GM12878 (cell line): ENCODE measurements around the gene NTM. TPM values are rescaled to one million over a fixed set of nuclear protein-coding genes. Genes with fewer than 3 reads are reported as not detected.

Experiments used
- ATAC-seq: fragments of 200-7000 bp; cut with Tn5 transposase; 3 replicates; pipeline ENCODE4 v1.9.1; 2020; ENCODE audit warnings: mild to moderate bottlenecking, moderate library complexity
- BruUV-seq: library from RNA; stranded (reverse); fragments of 400-500 nt; replicated peaks from 2 replicates; lab custom pipeline; 2021; lab: Mats Ljungman, UMichigan
- CTCF ChIA-PET: fragments of 300-600 bp; sonication (Branson Sonifier 250); formaldehyde crosslinking; extraction: SDS; loops from one replicate; lab custom pipeline; 2021; ENCODE audit warnings: inconsistent platforms; lab: Yijun Ruan, JAX
- POLR2A ChIA-PET: fragments of 350-600 bp; formaldehyde crosslinking; extraction: SDS; loops from one replicate; lab custom pipeline; 2021; ENCODE audit warnings: inconsistent platforms; lab: Charles Lee
- RAD21 ChIA-PET: fragments of 300-600 bp; sonication (Branson Sonifier 250); formaldehyde crosslinking; loops from one replicate; lab custom pipeline; 2023; ENCODE audit warnings: antibody characterized with exemption; ENCODE audit not compliant: unreplicated experiment; lab: Charles Lee
- SMC1A ChIA-PET: fragments of 300-600 bp; sonication (Branson Sonifier 250); formaldehyde crosslinking; loops from one replicate; lab custom pipeline; 2023; ENCODE audit not compliant: unreplicated experiment, uncharacterized antibody; lab: Charles Lee
- DNase-seq: peaks from one replicate; pipeline ENCODE4 v3.0.0-alpha.2; 2011; ENCODE audit warnings: low read depth, low spot score
- FAIRE-seq: peaks from 3 replicates; lab custom pipeline; 2011; peaks lifted over from hg19 to GRCh38; lab: Jason Lieb, UNC
- H2AFZ ChIP-seq: 2 replicates; pipeline ENCODE4 v1.6.0; 2011; ENCODE audit warnings: low read depth, low read length, control low read depth; ENCODE audit not compliant: control insufficient read depth
- H3K27ac ChIP-seq: 2 replicates; pipeline ENCODE4 v1.5.1; 2011; ENCODE audit warnings: control low read depth; ENCODE audit not compliant: control insufficient read depth, insufficient read depth
- H3K27me3 ChIP-seq, 2 experiments: replicated peaks in 1 of 2; 2 replicates each; pipeline versions ENCODE4 v1.6.0 to v1.6.1; 2011; ENCODE audit warnings: low read length in 1 of 2; ENCODE audit not compliant: control insufficient read depth in 2 of 2, insufficient read depth in 2 of 2
- H3K36me3 ChIP-seq, 2 experiments: 2 replicates each; pipeline ENCODE4 v1.5.1; 2011; ENCODE audit warnings: low read length in 1 of 2; ENCODE audit not compliant: control insufficient read depth in 2 of 2, insufficient read depth in 2 of 2
- H3K4me1 ChIP-seq: 2 replicates; pipeline ENCODE4 v1.6.1; 2011; ENCODE audit warnings: mild to moderate bottlenecking, low read length, moderate library complexity, mixed read lengths; ENCODE audit not compliant: control insufficient read depth, insufficient read depth
- H3K4me2 ChIP-seq: 2 replicates; pipeline ENCODE4 v1.6.0; 2011; ENCODE audit warnings: control low read depth; ENCODE audit not compliant: control insufficient read depth, insufficient read depth
- H3K4me3 ChIP-seq: fragments of 200-600 bp; sonication (generic); 2 replicates; pipeline ENCODE4 v1.5.1; 2016
- H3K79me2 ChIP-seq: 2 replicates; pipeline ENCODE4 v1.6.0; 2011; ENCODE audit warnings: low read length; ENCODE audit not compliant: control insufficient read depth, insufficient read depth
- H3K9ac ChIP-seq: 2 replicates; pipeline ENCODE4 v1.8.0; 2011; ENCODE audit warnings: low read length, control low read depth, mixed read lengths; ENCODE audit not compliant: control insufficient read depth, insufficient read depth
- H3K9me3 ChIP-seq: replicated peaks from 3 replicates; pipeline ENCODE4 v1.5.1; 2011; ENCODE audit warnings: mild to moderate bottlenecking, low read length; ENCODE audit not compliant: control insufficient read depth, insufficient read depth
- H4K20me1 ChIP-seq: 2 replicates; pipeline ENCODE4 v1.6.0; 2011; ENCODE audit not compliant: control insufficient read depth, insufficient read depth
- CTCF ChIP-seq, 3 experiments: IDR thresholded peaks in 2 of 3; conservative IDR thresholded peaks in 1 of 3; 2 replicates each; pipeline ENCODE4 v1.5.1; 2011; ENCODE audit warnings: low read depth in 3 of 3, low read length in 3 of 3, mild to moderate bottlenecking in 3 of 3, control low read depth in 2 of 3, moderate library complexity in 2 of 3, inconsistent platforms in 1 of 3, mixed read lengths in 1 of 3; ENCODE audit not compliant: control insufficient read depth in 2 of 3, insufficient read depth in 1 of 3; ENCODE audit errors: extremely low read depth in 1 of 3
- FOXK2 ChIP-seq: fragments of 450-650 bp; IDR thresholded peaks from 2 replicates; pipeline ENCODE4 v1.6.1; 2017; ENCODE audit warnings: mild to moderate bottlenecking, moderate library complexity
- PAX8 ChIP-seq: fragments of 450-650 bp; IDR thresholded peaks from 2 replicates; pipeline ENCODE4 v1.6.1; 2017; ENCODE audit warnings: mild to moderate bottlenecking, moderate library complexity
- SPI1 ChIP-seq: IDR thresholded peaks from 2 replicates; pipeline ENCODE4 v1.6.1; 2011; ENCODE audit warnings: low read depth, mild to moderate bottlenecking, low read length, moderate library complexity, borderline replicate concordance; ENCODE audit not compliant: insufficient read depth
- WGBS: methylation state at CpG from one replicate; pipeline ENCODE4 v1.1.6; 2016; ENCODE audit warnings: low lambda C conversion rate; ENCODE audit not compliant: insufficient replicate concordance, insufficient coverage; ENCODE audit errors: missing lambda C conversion rate; 5-methylcytosine and 5-hydroxymethylcytosine counted together
- in situ Hi-C: fragments of 300-500 bp; cut with MboI; formaldehyde crosslinking; loops from 9 replicates; pipeline ENCODE4 v1.14.3; 2018; ENCODE audit warnings: mixed read lengths
- intact Hi-C: fragments of 100-400 bp; cut with micrococcal nuclease; formaldehyde crosslinking; loops from one replicate; pipeline ENCODE4 v1.14.2; 2022; ENCODE audit not compliant: unreplicated experiment
- polyA plus RNA-seq, 11 experiments: library from polyadenylated mRNA; depleted of rRNA in 4 of 11; unstranded in 6 of 11; stranded (reverse) in 5 of 11; fragments of >200 nt; fragmentation: Nextera tagmentation in 4 of 11; fragmentation: Illumina TruSeq in 1 of 11; extraction: Ambion mirVana in 4 of 11; extraction: Trizol in 1 of 11; gene quantifications; 1 replicate in 1 of 11; 2 replicates in 10 of 11; pipeline versions ENCODE4 v1.2.1 to v1.2.3, GENCODE V29; 2011 to 2016; ENCODE audit warnings: inconsistent platforms in 2 of 11, missing spikeins in 2 of 11, low read depth in 1 of 11
- total RNA-seq, 4 experiments: library from RNA; depleted of rRNA in 3 of 4; stranded (reverse); fragments of >200 nt in 3 of 4; fragmentation: Illumina TruSeq in 1 of 4; extraction: Trizol in 1 of 4; gene quantifications; 2 replicates each; pipeline versions ENCODE4 v1.2.1 to v1.2.3, GENCODE V29; 2013 to 2021

The NTM gene
- total and polyA plus RNA-seq, 10 of the 15 experiments (the other 5 are each of a cell fraction or from before 2014, with no cell fraction given): not detected

GRCh38 chr11:131904756-131905155 lies 534.3 kb downstream of the NTM start:
- in situ Hi-C loops (no loop called here), intact Hi-C loops (no loop called here)
- H3K4me2 ChIP-seq: no peak overlapping the region
- RAD21 ChIA-PET: interaction anchor here (0.7 to 1.7 kb wide), 4 partner anchors 11 to 35 kb away, joined by 3 to 4 read pairs (median 4); no protein-coding TSS in a partner anchor
- ATAC-seq (no peak; the same call in 2 of the 3 replicates), DNase-seq (no peak), FAIRE-seq (no peak)
- no peak overlapping the region for H3K9ac ChIP-seq
- no peaks in the 10 kb centered on the region for H3K9me3 ChIP-seq
- WGBS: 25% methylated on average over 3 of the region's 3 CpGs
- BruUV-seq: no TSS peak
- H3K36me3 ChIP-seq: no peaks in the 10 kb centered on the region
- SMC1A ChIA-PET: interaction anchor here (0.7 to 3.5 kb wide), 6 partner anchors 11 to 35 kb away, joined by 3 to 22 read pairs (median 6); no protein-coding TSS in a partner anchor
- H3K4me3 ChIP-seq: no peak overlapping the region
- peaks cover 0 to 8% of the 10 kb centered on the region in 2 experiments; a peak in 2 of 4 replicates for H3K27me3 ChIP-seq
- TF ChIP-seq SPI1 (0 out of 2 replicates have a peak, but pooled peaks have one; percentile 4), PAX8 (no peak)
- H2AFZ ChIP-seq: no peak overlapping the region
- no peak overlapping the region for H3K27ac ChIP-seq
- peaks cover 7% of the 10 kb centered on the region for H3K4me1 ChIP-seq
- no peaks in the 10 kb centered on the region for H4K20me1 ChIP-seq
- no peaks in the 10 kb centered on the region for H3K79me2 ChIP-seq
- POLR2A ChIA-PET: no interaction called here
- CTCF ChIA-PET: interaction anchor here (1.3 to 3.5 kb wide), 3 partner anchors 10 to 37 kb away, joined by 3 to 17 read pairs (median 11); no protein-coding TSS in a partner anchor

- BruUV-seq: no TSS peak
- ChIA-PET SMC1A (interaction anchor here (0.7 to 2.2 kb wide), 5 partner anchors 13 to 39 kb away, joined by 3 to 17 read pairs (median 7); no protein-coding TSS in a partner anchor), POLR2A (no interaction called here), CTCF (interaction anchor here (2.0 to 10.4 kb wide), 2 partner anchors 17 to 38 kb away, joined by 7 to 133 read pairs; no protein-coding TSS in a partner anchor), RAD21 (interaction anchor here (1.5 to 9.8 kb wide), 2 partner anchors 14 to 37 kb away, joined by 6 to 91 read pairs; no protein-coding TSS in a partner anchor)
- no peak overlapping the region for H3K27ac ChIP-seq
- peaks cover 2 to 11% of the 10 kb centered on the region in 2 experiments for H3K27me3 ChIP-seq
- no peak for FAIRE-seq
- ATAC-seq: no peak
- H4K20me1 ChIP-seq: no peaks in the 10 kb centered on the region
- H3K79me2 ChIP-seq: no peaks in the 10 kb centered on the region
- H3K9me3 ChIP-seq: no peaks in the 10 kb centered on the region
- H3K9ac ChIP-seq: no peak overlapping the region
- WGBS: 41% methylated on average over 4 of the region's 4 CpGs
- H3K4me1 ChIP-seq: no peaks in the 10 kb centered on the region; the same call in 1 of the 2 replicates
- intact Hi-C loops (no loop called here), in situ Hi-C loops (no loop called here)
- TF ChIP-seq FOXK2: no peak
- 0 out of 6 replicates have a peak, but pooled peaks of 1 of the 3 experiments have one; percentile 2 for TF ChIP-seq CTCF (IDR thresholded peaks at IDR 0.05 in 2 of 3, conservative IDR thresholded peaks at IDR 0.05 in 1 of 3; ENCODE audit: control insufficient read depth in 2 of 3, extremely low read depth in 1 of 3, insufficient read depth in 1 of 3, low read depth in 3 of 3, low read length in 3 of 3)
- no peak overlapping the region for H3K4me2 ChIP-seq
- no peaks in the 10 kb centered on the region for H3K36me3 ChIP-seq
- H3K4me3 ChIP-seq: no peak overlapping the region
- H2AFZ ChIP-seq: no peak overlapping the region
- DNase-seq: no peak
These were observed 536.5 kb downstream of the NTM start for GRCh38 chr11:131906963-131907362.
